AG08395 (cell line): ENCODE measurements around the gene UBE2G2.

Experiments
- DNase-seq: peaks from one replicate; pipeline ENCODE4 v3.0.0; 2012; ENCODE audit warnings: mixed read lengths, low spot score

UBE2G2 gene

DNA sequence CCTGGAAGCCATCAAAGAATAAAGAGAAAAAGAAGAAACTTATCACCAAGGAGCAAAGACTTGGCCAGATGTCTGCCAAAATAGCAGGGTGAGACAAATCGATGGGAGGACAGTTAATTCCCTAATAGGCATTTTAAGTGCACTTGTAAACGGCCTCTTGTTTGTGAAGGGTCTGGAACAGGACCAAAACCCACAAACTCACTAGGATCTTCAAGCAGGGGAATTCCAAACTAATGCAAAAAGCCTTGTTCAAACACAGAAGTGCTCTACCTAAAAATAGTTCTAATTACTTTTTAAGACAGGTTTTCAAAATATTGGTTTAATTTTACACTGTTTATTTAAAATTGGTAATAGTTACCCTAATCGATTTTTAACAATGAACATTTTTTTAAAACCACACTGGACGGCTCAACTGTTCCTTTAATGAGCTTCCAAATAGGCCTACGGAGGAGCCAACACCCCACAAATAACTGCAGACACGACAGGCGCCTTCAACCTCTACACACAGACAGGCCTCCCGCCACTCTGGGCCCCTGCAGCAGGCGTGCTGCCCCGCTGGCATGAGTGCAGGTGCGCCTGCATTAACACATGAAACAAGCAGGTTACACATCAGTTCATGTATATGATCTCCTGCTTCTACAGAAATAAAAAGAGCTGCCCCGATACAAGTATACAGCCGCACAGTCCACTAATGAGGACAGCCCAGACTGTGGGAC lies 15.8 kb downstream of the UBE2G2 start:
- DNase-seq, result no peak

DNA sequence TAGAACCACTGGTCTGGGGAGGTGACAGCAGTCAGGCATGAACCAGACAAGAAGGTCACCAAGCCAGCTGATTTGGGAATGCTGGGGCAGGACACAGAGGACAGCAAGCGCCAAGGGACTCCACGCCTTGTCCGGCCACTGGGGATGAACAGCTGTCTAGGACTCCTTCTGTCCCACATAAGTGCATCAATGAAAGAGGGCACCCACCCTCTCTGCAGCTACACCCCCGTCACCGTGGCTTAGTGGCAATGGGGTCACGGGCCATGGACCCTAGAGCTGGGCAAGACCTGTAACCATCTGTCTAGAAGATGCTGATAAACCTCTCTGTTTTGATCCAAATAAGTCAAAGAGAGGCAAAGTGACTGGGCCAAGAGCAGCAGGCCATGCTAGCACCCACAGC lies 16.8 kb downstream of the UBE2G2 start:
- no peak for DNase-seq

DNA sequence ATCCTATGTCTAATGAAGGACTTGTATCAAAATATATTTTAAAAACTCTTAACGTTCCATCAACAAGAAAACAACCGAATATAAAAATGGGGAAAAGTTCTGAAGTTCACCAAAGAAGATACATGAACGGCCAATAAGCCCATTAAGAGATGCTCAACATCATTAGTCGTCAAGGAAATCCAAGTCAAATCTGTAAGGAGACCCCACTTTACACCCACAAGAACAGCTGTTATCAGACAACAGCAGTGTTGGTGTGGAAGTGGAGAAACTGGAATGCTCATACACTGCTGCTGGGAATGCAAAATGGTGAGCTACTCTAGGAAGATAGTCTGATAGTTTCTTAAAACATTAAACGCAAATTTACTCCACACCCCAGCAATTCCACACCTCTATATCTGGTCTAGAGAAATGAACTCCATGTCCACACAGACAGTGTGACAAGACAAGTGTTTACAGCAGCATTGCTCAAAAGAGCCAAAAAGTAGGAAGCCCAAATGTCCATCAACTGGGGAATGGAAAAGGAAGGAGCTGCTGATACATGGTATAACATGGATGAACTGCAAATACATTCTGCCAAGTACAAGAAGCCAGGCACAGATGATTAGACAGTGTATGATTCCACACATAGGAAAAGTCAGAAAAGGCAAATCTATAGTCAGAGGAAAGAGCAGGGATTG lies 18.5 kb downstream of the UBE2G2 start:
- DNase-seq, result no peak

DNA sequence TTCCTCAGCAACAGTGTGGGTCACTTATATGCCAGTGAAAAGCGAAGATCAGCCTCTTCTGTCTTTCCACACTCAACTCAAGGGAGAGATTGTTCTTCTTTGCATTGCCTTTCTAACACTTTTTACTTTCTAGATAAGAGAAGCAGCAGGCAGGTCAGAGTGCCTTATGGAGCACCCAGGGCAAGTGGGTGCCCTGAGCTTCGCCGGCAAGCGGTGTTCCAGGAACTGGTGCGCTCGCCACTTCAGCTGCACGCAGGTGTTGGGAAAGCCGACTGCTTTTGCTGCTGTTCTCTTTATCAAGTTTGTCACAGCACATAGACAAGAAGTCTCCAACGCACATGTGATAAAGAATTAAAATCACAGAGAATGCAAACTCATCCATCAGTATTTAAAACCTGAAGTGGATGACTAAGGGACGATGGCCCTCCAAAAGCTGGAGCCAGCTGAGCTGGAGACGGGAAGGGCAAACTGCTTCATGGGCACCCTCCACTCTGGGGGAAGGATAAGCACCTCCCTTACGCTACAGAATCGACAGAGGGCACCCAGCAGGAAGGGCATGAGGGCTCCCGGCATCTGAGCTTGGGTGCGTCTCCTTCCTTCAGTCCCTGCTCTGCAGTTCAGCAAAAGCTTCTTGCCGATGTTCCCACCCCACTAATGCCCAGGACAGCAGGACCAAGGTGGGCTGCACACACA lies 20.7 kb downstream of the UBE2G2 start:
- no peak for DNase-seq

DNA sequence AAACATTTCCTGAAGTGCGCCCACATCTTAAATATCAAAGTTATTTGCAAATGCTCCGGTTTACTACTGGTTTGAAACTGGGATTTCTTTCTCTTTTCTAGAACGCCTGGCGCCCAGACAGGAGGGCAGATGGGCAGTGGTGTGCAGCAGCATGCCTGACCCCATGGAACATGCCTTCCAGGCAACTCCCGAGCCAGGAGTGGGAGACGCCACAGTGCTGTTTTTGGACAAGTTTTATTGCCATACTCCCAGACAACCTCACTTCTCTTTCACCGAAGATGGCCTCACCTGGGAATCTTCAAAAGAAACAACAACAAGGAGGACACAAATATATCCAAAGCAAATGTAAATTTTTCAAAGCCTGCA lies 21.5 kb downstream of the UBE2G2 start:
- no peak for DNase-seq

DNA sequence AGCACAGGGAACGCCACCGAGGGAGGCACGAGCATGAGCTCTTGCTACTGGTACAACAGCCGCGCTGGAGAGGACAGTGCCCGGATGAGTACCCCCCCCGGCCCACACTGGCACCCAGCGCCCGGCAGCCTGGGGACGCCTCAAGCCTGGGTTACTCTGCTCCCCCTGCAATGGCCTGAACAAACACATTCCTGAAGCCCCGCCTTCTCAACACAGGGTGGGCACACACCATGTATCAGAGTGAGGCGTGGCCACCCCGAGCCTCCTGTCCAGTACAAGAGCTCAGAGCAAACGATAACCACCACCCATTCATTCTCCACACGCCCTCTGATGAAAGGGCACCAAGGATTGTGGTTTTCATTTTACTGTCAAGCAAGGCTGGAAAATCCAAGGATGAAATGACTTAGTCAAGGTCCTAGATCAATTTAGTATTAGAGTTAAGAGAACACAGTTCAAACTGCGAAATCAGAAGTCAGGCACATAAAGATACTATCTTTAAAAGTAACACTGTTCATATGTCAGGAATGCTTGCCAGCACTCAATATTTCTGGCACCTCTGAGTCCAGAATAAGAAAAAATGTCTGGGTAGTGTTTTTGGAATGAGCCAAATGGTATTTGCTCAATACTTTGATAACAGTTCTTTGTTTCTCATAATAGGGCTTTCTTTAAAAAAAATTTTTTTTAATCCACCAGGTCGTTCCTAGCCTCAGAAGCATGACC lies 22.0 kb downstream of the UBE2G2 start:
- no peak for DNase-seq

DNA sequence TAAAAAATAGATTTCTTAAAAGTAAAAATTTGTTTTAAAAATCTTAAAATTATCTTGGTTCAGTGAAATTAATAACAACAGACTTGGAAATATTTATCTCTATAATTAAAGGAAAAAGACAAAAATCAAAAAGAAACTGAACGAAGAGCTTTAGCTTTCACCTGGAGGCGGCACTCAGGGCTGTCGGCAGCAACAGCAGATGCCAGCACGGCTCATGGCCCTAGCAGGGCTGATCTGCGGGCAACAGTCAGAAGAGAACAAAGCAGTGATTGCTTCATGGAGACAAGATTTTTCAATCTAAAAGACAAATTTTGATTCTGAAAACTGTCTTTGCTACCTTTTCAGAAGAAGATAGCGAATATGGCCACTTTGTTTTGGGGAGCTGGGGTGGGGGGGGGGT lies 22.6 kb downstream of the UBE2G2 start:
- DNase-seq, result no peak

DNA sequence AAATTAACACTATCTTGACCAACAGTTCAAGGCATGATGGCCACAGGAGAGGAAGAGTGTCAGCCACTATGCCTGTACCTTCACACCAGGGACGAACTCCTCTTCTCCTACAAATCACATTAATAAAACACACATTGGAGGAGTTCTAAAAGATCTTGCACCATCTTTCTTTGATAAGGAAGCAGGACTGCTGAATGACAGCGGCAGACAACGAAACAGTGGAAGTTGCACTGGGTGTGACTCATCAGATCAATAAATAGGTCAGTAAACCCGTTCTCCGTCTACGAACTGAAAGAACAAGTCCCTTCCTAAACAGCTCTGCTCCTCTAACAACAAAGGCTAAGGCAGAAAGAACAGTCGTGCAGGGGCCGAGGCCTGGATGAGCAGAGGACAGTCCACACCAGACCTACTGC lies 23.1 kb downstream of the UBE2G2 start:
- DNase-seq, result no peak

DNA sequence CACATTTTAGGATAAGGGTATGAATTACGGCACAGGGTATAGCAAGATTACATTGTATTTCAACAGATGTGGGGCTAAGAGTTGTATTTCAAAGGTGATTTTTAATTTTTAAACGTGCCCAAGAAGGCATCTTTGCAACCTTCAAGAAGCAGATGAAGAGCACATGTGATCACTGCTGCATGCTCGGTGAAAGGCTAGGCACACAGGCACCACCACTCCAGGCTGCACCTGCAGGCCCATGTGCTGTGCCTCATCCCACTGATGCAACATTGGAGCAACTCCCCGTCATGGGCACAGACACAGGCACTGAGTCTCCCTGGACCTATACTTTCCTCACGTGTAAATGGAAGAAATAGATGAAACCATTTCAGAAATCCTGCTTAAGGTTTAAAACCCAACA lies 23.5 kb downstream of the UBE2G2 start:
- DNase-seq, result no peak

DNA sequence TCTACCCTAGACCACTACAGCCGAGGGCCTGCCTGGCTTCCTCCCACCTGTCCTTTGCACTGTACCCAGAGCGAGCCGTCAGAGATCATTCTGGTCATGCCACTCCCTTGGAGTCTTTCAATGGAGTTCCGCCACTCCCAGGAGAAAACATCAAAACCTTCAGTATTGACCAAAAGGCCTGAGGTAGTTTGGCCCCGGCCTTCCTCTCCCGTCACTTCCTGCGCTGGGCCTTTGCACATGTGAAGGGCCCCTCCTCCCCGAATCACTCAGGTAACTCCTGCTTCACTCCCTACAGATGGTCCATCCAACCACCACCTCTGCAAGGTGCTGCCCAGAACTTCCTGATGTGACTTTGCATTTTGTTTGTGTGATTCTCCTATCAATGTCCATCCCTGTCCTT lies 26.6 kb downstream of the UBE2G2 start:
- DNase-seq, result no peak

DNA sequence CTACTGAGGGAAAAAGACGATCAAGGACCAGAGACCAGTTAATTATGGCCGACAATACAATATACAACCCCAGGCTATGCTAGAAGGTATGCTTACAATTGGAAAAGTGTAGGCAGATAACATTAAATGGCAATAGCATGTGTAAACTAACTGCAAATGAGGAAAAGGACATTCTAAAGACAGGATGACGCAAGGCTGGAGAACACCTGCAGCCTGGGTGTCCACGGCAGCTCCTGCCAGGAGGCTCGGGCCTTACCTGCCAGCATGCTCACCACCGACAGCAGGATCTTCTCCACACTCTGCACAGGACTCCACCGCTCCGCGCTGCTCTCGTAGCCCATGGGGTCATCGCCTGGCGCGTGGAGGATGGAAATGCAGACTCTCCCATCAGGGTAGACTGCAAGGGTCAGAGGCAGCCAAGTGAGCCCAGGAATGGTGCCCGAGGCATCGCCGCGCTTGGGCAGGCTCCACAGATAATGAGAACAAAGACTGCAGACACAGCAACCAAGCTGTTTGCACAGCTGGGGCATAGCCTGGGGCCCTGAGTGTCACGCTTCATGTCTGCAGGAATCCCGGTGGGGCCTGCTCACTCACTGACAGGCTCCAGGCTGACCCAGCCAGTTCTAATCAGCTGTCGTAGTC lies 28.2 kb downstream of the UBE2G2 start:
- no peak for DNase-seq

DNA sequence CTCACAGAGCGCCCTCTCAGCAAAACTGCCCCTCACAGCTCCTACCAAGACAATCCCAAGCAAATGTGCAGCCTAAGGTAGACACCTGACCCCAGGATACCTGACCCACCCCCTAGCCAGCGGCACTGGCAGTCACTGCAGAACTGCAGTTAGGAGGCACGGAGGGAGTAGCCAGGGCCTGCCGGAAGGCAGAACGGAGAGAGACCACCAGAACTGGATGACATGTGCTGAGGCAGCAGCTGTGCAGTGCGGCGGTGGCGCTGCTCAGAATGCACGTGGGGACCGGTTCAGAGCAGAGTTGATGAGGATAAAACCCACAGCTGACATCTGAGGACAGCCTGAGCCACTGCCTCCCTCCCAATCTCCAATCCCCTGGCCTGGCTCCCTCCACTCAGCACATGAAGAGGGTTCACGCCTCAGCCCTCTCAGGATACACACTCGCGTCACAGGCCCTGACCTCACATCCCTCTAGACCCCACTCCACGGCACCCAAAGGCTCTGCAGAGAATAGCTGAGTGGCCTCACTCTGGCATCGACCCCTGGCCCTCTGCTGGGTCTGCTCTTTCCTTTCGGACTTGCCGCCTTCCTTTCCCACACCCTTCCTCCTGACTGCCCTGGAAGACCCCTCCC lies 29.6 kb downstream of the UBE2G2 start:
- no peak for DNase-seq

DNA sequence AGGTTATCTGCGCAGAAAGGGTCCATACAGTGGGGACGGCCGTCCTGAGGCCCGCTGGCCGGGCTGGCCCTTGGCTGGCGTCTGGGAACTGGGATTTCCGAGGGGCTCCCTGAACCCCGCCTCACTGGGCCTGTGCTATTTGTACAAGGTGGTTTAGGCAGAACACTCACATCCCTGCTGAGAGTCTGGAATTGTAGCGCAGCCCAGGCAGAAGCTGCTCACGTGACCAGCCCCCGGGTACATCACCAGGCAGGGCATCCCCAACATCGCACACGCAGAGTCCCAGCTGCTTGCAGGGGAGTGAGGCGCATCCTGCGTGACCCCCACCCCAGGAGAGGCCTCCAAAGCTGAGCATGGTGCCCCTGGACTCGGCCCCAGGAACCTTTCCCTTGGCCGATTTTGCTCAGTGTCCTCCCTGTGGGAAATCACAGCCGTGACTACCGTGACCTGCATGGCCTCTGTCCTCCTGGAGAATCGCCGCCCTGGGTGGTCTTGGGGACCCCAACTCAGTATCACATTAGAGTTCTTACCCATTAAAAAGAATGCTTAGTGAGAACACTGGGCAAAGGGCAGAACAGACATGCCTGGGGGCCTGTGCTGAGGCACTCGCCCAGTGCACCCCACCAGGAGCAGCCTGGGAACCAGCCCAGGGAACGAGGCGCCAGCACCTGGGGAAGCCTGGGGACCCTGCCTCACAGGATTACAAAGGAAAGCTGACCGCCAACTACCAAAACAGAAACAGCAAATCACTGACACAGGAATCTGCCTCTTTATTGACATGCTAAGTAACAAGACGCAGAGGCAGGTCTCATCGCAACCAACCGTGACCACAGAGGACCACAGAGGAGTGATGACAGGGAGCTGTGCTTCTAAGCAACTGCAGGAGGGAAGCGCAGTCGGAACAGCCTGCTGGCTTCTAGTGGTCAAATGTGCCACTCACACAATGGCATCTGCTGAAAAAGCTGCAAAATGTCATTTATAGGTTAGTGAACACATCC lies 33.5 kb downstream of the UBE2G2 start:
- DNase-seq, result no peak

DNA sequence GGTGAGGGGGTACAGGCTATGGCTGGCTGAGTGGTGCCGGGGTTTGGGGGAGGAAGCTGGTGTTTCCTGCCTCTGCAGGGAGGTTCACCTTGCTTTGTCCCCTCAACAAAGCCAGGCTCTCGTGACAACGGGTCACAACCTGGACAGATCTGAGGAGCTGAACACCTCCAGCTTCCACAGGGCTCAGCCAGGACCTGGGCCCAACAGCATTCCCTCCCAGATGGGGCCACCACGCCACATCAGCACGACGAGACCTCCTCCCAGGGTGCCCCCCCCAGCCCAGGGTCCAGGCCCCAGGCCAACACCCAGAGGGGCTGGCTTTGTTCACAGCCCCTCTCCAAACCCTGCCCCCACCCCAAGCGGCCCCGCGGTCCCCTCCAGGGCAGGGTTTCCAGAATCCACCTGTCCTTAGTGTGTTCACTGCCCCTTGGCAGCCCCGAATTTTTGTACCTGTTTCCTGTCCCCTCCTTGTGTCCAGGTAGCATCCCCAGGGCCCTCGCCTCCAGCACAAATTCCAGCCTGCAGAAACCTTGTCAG lies 34.7 kb downstream of the UBE2G2 start:
- DNase-seq, result no peak

DNA sequence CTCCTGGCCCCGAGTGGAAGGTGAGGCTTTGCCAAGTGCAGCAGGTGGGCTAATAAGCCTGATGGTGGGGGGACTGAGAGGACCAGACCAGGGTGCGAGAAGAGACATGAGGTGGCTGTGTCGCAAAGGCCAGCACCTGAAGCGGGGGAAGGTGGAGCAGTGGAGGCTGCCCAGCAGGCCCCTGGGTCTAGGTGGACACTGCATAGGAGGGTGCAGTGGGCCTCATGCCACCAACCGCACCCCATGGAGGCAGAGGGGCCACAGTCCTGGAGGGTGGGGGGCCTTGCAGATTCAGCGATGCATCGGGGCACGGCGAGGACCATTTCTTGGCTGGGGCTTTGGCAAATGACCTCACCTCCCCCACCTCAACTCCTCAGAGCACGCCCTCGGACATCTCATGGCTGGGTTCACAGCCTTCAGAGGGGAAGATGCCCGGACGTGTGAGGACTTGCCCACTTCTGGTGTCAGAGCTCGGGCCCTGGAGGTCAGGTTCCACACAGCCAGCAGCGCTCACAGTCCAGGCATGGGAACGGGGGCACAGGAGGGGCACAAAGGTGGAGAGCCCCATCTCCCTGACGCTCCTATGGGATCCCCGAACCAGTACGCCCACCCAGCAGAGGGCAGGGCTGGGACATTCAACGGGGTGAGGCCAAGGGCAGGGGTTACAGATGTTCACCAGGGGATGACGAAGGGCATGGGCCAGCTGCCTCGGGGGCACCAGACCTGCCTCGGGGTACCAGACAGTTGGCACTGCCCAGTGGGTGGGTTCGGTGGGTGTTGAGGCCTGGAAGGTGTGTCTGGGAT lies 35.4 kb downstream of the UBE2G2 start:
- DNase-seq, result no peak

DNA sequence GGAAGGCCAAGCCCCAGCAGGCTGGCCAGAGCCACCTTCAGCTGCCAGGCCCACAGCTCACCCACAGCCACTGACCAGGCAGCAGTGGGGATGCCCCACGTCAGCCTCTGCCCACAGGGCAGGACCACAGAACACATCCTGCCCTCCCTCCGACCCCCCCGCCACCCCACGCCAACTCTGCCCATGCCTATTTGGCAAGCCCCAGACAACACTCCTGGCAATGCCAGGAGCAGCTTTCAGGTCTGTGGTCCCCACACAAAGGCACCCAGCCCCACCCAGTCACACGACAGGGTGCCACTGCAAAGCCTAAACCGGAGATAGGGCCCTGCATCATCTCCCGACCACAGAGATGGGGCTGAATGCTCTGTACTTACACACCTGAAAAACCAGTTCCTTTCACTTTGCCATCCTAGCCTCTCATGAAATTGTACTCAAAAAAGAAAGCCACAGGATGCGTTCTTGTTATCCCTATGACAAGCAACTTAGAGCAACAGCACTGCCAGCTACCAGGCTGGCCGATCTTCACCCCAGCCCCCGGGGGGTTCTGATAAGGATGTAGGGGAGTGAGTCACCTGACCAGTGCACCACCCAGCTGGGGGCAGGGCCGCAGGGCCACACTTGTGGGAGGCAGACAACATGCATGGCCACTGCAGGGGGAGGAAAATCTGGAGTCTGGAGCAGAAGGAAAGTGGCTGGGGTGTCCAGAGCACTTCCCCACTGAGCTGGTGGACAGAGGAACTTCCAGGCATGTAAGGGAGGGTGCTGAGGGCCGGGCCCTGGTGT lies 36.2 kb downstream of the UBE2G2 start:
- no peak for DNase-seq

DNA sequence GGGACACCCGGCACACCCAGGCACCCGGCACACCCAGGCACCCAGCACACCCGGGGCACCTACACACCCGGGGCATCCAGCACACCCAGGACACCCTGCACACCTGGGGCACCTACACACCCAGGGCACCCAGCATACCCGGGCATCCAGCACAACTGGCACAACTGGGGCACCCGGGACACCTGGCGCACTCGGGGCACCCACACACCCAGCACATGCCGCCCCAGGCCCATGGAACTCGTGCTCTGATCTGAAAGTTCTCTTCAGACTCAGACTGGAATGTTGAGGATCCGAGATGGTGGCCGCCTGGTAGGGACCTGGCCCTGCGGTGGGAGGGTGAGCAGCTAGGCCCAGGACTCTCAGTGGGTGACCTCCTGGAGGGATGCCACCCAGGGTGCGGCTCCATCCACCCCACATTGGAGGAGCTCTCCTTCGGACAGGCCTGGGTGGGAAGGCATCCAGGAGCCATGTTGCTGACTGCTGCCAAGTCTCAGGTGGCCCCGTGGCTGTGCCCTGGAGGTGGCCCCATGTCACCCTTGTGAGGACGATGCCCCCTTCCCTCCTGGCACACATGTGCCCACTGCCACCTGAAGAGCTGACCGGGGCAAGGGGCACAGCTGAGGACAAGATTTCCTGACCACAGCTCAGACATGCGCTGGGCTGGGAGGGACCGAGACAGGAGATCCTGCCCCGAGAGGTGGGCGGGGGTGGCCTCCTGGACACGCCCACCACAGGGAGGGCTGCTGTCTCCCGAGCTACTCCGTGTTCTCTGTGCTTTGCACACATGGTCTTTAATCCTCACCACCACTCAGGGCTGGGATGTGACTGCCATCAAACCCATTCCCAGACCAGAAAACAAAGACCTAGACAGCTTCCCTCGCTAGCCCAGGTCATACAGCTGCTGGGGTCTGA lies 37.0 kb downstream of the UBE2G2 start:
- DNase-seq, result no peak
